ENCODE measurements around the gene ANKRD53.

ANKRD53 gene, protein sequence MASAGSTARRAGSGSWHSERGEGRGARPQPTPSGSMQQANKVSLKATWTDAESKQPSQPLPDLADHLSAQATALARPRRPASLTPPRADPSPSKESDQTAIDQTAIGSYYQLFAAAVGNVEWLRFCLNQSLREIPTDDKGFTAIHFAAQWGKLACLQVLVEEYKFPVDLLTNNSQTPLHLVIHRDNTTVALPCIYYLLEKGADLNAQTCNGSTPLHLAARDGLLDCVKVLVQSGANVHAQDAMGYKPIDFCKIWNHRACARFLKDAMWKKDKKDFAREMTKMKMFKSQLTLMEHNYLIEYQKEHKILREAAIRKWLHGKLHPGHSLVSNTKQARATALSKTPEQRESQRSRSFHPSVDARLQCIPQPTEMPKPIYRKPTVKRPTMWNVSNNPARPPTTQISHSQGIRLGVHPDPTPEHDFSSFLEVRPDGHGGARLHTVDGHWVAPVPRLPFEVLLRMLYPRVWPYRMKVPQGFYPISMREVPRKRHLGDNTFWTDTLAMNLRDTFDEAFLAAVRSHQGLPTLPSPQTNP

GRCh38 chr2:70978341-70979179, at the start of gene ANKRD53:
ANKRD53 (plus strand) TSS chr2:70978630; CDS start chr2:70978646, 16 bp downstream.
- peak; percentile 18 for DNase-seq

DNA sequence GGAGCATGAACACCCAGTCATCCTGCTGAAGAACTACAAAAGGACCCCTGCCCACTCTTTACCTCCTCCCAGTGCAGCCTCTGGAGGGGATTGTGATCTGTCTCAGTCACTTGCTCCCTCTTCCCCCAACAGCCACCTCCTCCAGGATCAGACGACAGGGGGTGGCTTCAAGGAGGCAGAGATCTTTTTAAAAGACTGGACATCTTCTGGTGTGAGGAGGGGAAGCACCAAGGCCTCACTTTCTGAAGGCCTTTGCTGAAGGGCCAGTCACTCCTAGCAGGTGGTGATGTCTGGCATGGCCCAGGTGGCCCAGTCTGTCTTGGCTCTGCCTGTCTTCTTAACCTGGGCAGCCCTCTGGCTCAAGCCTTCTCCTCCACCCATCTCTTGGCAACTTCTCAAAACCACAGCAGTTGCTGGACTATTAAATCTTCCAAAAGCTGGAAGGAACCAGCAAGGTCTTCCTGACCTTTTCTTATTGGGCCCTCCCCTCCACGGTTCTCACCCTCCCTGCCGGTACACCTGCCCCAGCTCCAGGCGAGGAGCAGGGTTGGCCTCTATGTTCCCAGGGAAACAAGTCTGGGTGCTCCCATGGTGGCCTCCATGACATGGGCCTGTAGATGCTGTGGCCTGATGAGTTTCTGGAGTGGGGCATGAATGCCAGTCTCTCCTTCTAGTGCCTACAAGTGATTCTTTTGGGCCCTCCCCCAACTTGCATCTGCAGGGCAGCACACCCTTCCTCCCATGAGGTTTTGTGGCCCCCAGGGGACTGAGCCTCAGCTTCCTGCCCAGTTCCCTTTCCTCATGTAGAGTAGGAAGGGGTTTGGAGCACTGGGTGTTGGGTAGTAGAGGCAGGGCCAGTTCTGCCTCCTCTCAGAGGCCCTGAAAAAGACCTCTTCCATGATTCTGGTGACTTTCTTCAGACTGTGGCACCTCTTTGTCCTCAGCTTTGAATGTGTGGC, 47.8 kb upstream of the ANKRD53 start:
- no peak for DNase-seq

GRCh38 chr2:70931376-70932000, 46.9 kb upstream of the ANKRD53 start:
- no peak for DNase-seq

- DNase-seq, result no peak
Observed at GRCh38 chr2:70932631-70933230, 45.7 kb upstream of the ANKRD53 start.

DNA sequence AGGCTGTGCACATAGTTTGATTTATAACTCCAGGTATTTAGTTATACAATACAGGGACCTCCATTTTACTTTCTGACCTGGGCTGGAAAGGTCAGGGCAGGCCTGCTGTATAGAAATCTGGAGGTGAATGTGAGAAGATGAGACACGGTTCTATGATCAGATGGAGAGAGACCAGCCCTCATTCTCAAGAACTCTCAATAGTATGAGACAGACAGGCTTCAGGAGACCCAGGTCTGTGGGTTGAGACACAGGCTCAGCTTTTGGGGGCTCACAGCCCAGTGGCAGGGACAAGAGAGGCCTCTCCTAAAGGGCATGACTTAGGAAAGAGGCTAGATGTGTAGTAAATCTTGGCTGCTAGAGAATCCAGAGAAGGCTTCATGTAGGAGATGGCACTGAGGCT, 43.4 kb upstream of the ANKRD53 start:
- no peak for DNase-seq

DNA sequence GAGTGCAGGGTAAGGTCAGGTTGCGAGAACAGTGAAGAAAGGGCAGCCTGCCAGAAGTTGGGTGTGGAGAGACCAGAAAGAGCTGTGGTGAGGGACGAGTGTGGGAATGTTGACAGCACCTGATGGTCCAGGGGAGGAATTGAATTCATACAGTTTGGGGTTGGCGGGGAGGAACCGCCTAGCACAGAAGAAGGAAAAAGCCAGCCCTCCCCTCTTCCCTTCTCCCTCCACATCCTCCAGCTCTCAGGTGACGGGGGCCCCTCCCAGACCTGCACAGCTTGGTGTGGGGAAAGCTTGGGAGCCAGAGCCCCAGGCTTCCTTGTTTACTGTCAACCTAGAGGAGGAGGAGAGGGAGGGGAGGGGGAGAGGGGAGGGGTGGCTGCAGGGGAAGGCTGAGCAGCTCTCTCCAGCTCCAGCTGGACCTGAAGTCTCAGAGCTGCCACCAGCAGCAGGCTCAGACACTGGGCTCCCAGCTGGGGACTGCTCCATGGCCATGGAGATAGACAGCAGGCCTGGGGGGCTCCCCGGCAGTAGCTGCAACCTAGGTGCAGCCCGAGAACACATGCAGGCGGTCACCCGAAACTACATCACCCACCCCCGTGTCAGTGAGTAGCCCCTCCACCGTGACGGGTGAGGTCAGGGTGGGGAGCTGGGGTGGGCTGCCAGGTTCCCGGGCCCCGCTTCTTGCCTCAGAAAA, 42.8 kb upstream of the ANKRD53 start, which contains the start of gene ATP6V1B1:
TSS of gene ATP6V1B1 (plus strand) at position 433 of the 697 bp plus-strand sequence. CDS start at position 488, 55 bp downstream.
- peak; percentile 41 for DNase-seq

- DNase-seq, result peak; percentile 61
Observed at GRCh38 chr2:70936165-70936978, 42.1 kb upstream of the ANKRD53 start.

- DNase-seq, result no peak
Observed at GRCh38 chr2:70936979-70937811, 41.2 kb upstream of the ANKRD53 start.

DNA sequence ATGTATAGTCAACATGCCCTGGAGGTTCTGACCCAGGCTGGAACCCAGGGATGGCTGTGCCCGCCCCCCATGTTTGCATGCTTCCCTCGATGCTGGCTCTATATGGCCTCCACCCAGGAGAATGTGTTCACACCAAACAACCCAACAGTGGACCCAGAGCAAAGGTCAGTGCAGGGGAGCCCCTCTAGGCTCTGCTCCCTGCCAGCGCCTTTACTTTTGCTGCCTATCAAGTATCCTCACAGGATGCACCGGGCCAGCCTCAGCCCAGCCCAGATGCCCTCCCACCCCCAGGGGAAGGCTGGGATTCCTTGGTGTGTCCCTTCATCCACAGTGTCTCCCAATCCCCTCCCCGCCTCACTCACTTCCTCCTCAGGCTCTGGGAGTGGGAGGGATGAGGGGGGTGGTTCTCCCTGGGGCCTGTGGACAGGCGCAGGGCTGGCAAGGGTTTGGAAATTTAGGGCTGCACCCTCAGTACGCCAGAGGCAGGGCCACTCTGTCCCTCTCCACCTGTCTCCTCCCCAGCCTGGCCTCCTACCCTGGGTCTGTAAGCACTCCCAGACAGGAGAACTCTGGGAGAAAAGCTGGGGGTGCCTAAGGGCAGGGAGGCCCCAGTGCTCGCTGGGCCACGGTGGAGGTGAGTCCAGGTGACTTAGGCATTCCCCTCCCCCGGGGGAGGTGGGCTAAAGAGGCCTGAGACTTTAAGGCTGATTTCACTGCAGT, 40.4 kb upstream of the ANKRD53 start:
- no peak for DNase-seq

- no peak for DNase-seq
Observed at GRCh38 chr2:70938586-70938950, 39.9 kb upstream of the ANKRD53 start.

- DNase-seq, result no peak
Observed at GRCh38 chr2:70939001-70939838, 39.2 kb upstream of the ANKRD53 start.

DNA sequence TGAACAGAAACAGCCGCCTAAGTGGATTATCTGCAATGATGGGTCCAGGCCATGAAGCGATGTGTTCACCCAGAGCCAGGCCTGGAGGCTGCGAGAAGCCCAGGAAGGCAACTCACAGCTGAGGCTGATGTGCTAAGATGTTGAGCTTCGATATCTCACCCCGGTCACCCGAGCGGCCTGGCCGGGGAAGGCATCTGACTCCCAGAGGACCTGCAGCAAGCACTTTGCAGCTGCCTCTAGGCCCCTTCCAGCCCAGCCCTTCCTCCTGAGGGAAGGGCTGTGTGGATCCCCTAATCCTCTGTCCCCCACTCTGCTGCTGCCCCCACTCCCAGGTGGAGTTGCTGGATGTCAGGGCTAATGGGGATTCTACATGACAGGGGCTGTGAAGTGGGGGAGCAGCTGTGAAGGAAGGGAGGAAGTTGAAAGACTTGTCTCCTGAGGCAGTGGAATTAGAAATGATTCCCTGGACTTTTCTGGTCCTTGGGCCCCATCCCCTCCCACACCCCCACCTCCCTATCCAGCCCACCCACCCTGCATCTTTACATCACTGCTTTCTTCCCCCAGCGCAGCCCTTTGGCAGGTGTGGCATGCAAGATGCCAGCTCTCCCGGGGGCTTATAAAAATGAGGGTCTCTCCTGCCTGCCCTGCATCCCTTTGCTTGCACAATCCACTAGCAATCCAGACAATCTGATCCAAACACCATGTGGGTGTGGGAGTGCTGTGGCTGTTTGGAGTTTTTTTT, 38.4 kb upstream of the ANKRD53 start:
- DNase-seq, result no peak

DNA sequence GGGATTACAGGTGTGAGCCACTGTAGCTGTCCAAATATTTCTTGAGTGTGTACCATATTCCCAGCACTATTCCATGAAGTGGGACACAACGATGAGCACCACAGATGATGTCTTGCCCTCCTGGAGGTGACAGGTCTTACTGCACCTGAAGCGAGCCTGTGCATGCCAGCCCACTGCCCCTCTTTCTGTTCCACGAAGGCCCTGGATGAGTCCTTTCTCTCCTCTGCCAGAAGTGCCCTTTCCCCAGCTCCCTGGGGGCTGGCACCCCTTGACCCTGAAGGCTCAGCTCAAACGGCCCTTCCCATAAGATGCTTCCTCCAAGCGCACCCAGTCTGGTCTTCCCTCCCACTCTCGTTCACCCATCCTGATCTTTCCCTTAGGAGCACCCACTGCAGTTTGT, 37.2 kb upstream of the ANKRD53 start:
- no peak for DNase-seq

- no peak for DNase-seq
Observed at GRCh38 chr2:70941701-70942100, 36.7 kb upstream of the ANKRD53 start.

- no peak for DNase-seq
Observed at GRCh38 chr2:70942396-70943204, 35.8 kb upstream of the ANKRD53 start.
